Suprapubic skin (tissue), 4 donors: ENCODE results near the gene OR51I2. TPM values are rescaled to one million over a fixed set of nuclear protein-coding genes. Genes with fewer than 3 reads are reported as not detected.

Source experiments
- total RNA-seq, 4 donors: library from RNA; depleted of rRNA; stranded (reverse); fragments of >200 nt; gene quantifications; one replicate each; pipeline ENCODE4 v1.1.0, GENCODE V29; 2016

Gene OR51I2
- total RNA-seq, 4 donors from 2014 or later = not detected

Other genes with a start within 250 kb of the OR51I2 start
- not detected for gene OR51V1, start 248.6 kb upstream of the OR51I2 start, total RNA-seq
- 10 to 100 TPM in 2 of 4 donors, 1 to 10 TPM in 2; 3.7 to 45.8 (median 15.2) TPM for gene HBB, start 222.3 kb upstream of the OR51I2 start, total RNA-seq
- not detected for gene HBD, start 214.8 kb upstream of the OR51I2 start, total RNA-seq
- gene HBG1, start 199.5 kb upstream of the OR51I2 start, total RNA-seq = not detected
- not detected for gene HBG2, start 194.5 kb upstream of the OR51I2 start, total RNA-seq
- 1 to 10 TPM in 1 of 4 donors, not detected in 3; 1.9 TPM for gene HBE1, start 179.4 kb upstream of the OR51I2 start, total RNA-seq
- gene OR51B4, start 147.4 kb upstream of the OR51I2 start, total RNA-seq = not detected
- gene OR51B2, start 125.0 kb upstream of the OR51I2 start, total RNA-seq = not detected
- gene OR51B5, start 105.8 kb upstream of the OR51I2 start, total RNA-seq = not detected
- gene OR51B6, start 97.8 kb upstream of the OR51I2 start, total RNA-seq = not detected
- gene OR51M1, start 65.5 kb upstream of the OR51I2 start, total RNA-seq = not detected
- not detected for gene OR51Q1, start 27.2 kb upstream of the OR51I2 start, total RNA-seq
- not detected for gene OR51I1, start 7.8 kb upstream of the OR51I2 start, total RNA-seq
- gene OR52D1, start 39.4 kb downstream of the OR51I2 start, total RNA-seq = not detected
- gene UBQLN3, start 60.6 kb downstream of the OR51I2 start, total RNA-seq = under 1 TPM in 1 of 4 donors, not detected in 3; 0.56 TPM
- 1 to 10 TPM in 2 of 4 donors, under 1 TPM in 1, not detected in 1; 0.26 to 3.6 (median 1.9) TPM for gene UBQLNL, start 67.4 kb downstream of the OR51I2 start, total RNA-seq
- gene OR52H1, start 99.2 kb downstream of the OR51I2 start, total RNA-seq = 1 to 10 TPM in 1 of 4 donors, under 1 TPM in 1, not detected in 2; 0.85 to 2.1 TPM
- gene OR52B6, start 131.6 kb downstream of the OR51I2 start, total RNA-seq = not detected
- 1 to 10 TPM in 3 of 4 donors, under 1 TPM in 1; 0.72 to 4.8 (median 1.9) TPM for gene TRIM6, start 147.3 kb downstream of the OR51I2 start, total RNA-seq
- 1 to 10 TPM; 5.0 to 8.4 (median 7.2) TPM for gene TRIM34, start 175.7 kb downstream of the OR51I2 start, total RNA-seq
- 10 to 100 TPM; 12.3 to 21.7 (median 16.8) TPM for gene TRIM5, start 235.8 kb downstream of the OR51I2 start, total RNA-seq
- 10 to 100 TPM in 2 of 4 donors, 1 to 10 TPM in 2; 8.5 to 20.3 (median 13.6) TPM for gene TRIM22, start 240.5 kb downstream of the OR51I2 start, total RNA-seq